Neural progenitor cell (in vitro differentiated cells): ENCODE results near the gene CLK3. TPM values are rescaled to one million over a fixed set of nuclear protein-coding genes. Genes with fewer than 3 reads are reported as not detected.

Source experiments
- DNase-seq: peaks from one replicate; pipeline ENCODE4 v3.0.0-alpha.2; 2016; ENCODE audit warnings: low spot score
- H2AFZ ChIP-seq: fragments of 200-600 bp; sonication (generic); replicated peaks from 2 replicates; pipeline ENCODE4 v1.6.1; 2016; ENCODE audit warnings: antibody characterized with exemption
- H3F3A ChIP-seq: fragments of 200-600 bp; sonication (generic); 2 replicates; pipeline ENCODE4 v1.6.1; 2016; ENCODE audit warnings: antibody characterized with exemption, low read depth
- H3K27ac ChIP-seq: fragments of 200-600 bp; sonication (generic); 2 replicates; pipeline ENCODE4 v1.5.1; 2016; ENCODE audit warnings: mild to moderate bottlenecking
- H3K27me3 ChIP-seq: fragments of 200-600 bp; sonication (generic); 2 replicates; pipeline ENCODE4 v1.6.1; 2016; ENCODE audit warnings: mild to moderate bottlenecking, moderate library complexity
- H3K36me3 ChIP-seq: fragments of 200-600 bp; sonication (generic); 2 replicates; pipeline ENCODE4 v1.5.1; 2016
- H3K4me1 ChIP-seq: fragments of 200-600 bp; sonication (generic); 2 replicates; pipeline ENCODE4 v1.6.1; 2016; ENCODE audit warnings: mixed run types
- H3K4me2 ChIP-seq: fragments of 200-600 bp; sonication (generic); 2 replicates; pipeline ENCODE4 v1.6.1; 2016
- H3K4me3 ChIP-seq: fragments of 200-600 bp; sonication (generic); 2 replicates; pipeline ENCODE4 v1.5.1; 2016
- H3K79me2 ChIP-seq: fragments of 200-600 bp; sonication (generic); 2 replicates; pipeline ENCODE4 v1.6.1; 2016; ENCODE audit warnings: low read depth
- H3K9ac ChIP-seq: fragments of 200-600 bp; sonication (generic); 2 replicates; pipeline ENCODE4 v1.6.1; 2016
- H3K9me3 ChIP-seq: fragments of 200-600 bp; sonication (generic); 2 replicates; pipeline ENCODE4 v1.5.1; 2016; ENCODE audit warnings: low read depth
- H4K20me1 ChIP-seq: fragments of 200-600 bp; sonication (generic); 2 replicates; pipeline ENCODE4 v1.6.1; 2016; ENCODE audit warnings: low read depth
- H3K27ac Mint-ChIP-seq: 3 replicates; pipeline ENCODE4 v1.8.0; 2021; ENCODE audit warnings: mixed read lengths
- H3K27me3 Mint-ChIP-seq: 2 replicates; pipeline ENCODE4 v1.8.0; 2022; ENCODE audit warnings: low read depth, mild to moderate bottlenecking, inconsistent platforms, moderate library complexity, mixed read lengths; ENCODE audit not compliant: insufficient read depth
- H3K36me3 Mint-ChIP-seq: 3 replicates; pipeline ENCODE4 v1.8.0; 2021; ENCODE audit warnings: mixed read lengths
- H3K4me1 Mint-ChIP-seq: 3 replicates; pipeline ENCODE4 v1.8.0; 2021; ENCODE audit warnings: mixed read lengths
- H3K4me3 Mint-ChIP-seq: 3 replicates; pipeline ENCODE4 v1.8.0; 2021; ENCODE audit warnings: mild to moderate bottlenecking, moderate library complexity, mixed read lengths
- H3K9me3 Mint-ChIP-seq: 3 replicates; pipeline ENCODE4 v1.8.0; 2020; ENCODE audit warnings: mixed read lengths
- CTCF ChIP-seq: fragments of 200-600 bp; sonication (generic); IDR thresholded peaks from 2 replicates; pipeline ENCODE4 v1.5.1; 2017; ENCODE audit warnings: antibody characterized with exemption, mild to moderate bottlenecking
- EZH2 ChIP-seq: fragments of 200-600 bp; sonication (generic); IDR thresholded peaks from 2 replicates; pipeline ENCODE4 v1.6.1; 2017; ENCODE audit warnings: antibody characterized with exemption, mild to moderate bottlenecking, moderate library complexity
- EZH2phosphoT487 ChIP-seq: fragments of 200-600 bp; sonication (generic); IDR thresholded peaks from 2 replicates; pipeline ENCODE4 v1.6.1; 2017; ENCODE audit warnings: antibody characterized with exemption
- total RNA-seq: library from RNA; depleted of rRNA; stranded (reverse); fragments of >200 nt; gene quantifications from 2 replicates; pipeline ENCODE4 v1.2.3, GENCODE V29; 2015; ENCODE audit warnings: low replicate concordance

CLK3 gene
- total RNA-seq, 1 donor from 2014 or later, result 66.1 TPM

- peaks cover 58% of the 10 kb centered on the region for H3K79me2 ChIP-seq
- no peak for DNase-seq
- H3K4me3 ChIP-seq, result no peak overlapping the region
- Mint-ChIP-seq H3K27ac (no peak overlapping the region), H3K36me3 (peaks cover 25% of the 10 kb centered on the region), H3K9me3 (no peaks in the 10 kb centered on the region), H3K4me1 (peaks cover 8% of the 10 kb centered on the region), H3K4me3 (no peak overlapping the region), H3K27me3 (no peaks in the 10 kb centered on the region)
- peaks cover 7% of the 10 kb centered on the region for H3K36me3 ChIP-seq
- H3K9me3 ChIP-seq, result no peaks in the 10 kb centered on the region
- no peaks in the 10 kb centered on the region for H3K27me3 ChIP-seq
- no peak overlapping the region for H3K27ac ChIP-seq
- no peak overlapping the region for H3K4me2 ChIP-seq
- peaks cover 65% of the 10 kb centered on the region for H4K20me1 ChIP-seq
- peaks cover 4% of the 10 kb centered on the region for H3F3A ChIP-seq
- no peak overlapping the region for H3K9ac ChIP-seq
- no peak for TF ChIP-seq CTCF
- TF ChIP-seq EZH2, result no peak
- no peak for TF ChIP-seq EZH2phosphoT487
- peaks cover 9% of the 10 kb centered on the region for H3K4me1 ChIP-seq
- H2AFZ ChIP-seq, result no peak overlapping the region
Measured at GRCh38 chr15:74571191-74571590, 44.4 kb upstream of the CLK3 start.

- H3K79me2 ChIP-seq, result peaks cover 30% of the 10 kb centered on the region
- Mint-ChIP-seq H3K27me3 (peaks cover 2% of the 10 kb centered on the region), H3K4me1 (no peaks in the 10 kb centered on the region), H3K4me3 (no peak overlapping the region), H3K36me3 (peaks cover 30% of the 10 kb centered on the region), H3K27ac (no peak overlapping the region), H3K9me3 (no peaks in the 10 kb centered on the region)
- no peaks in the 10 kb centered on the region for H3K27me3 ChIP-seq
- no peak overlapping the region for H2AFZ ChIP-seq
- H3K27ac ChIP-seq, result no peak overlapping the region
- H3K9ac ChIP-seq, result no peak overlapping the region
- H4K20me1 ChIP-seq, result peaks cover 58% of the 10 kb centered on the region
- TF ChIP-seq CTCF (no peak), EZH2 (no peak), EZH2phosphoT487 (no peak)
- no peak overlapping the region for H3K4me2 ChIP-seq
- H3K9me3 ChIP-seq, result no peaks in the 10 kb centered on the region
- peaks cover 10% of the 10 kb centered on the region for H3K36me3 ChIP-seq
- H3K4me3 ChIP-seq, result no peak overlapping the region
- no peaks in the 10 kb centered on the region for H3F3A ChIP-seq
- no peak for DNase-seq
- H3K4me1 ChIP-seq, result no peaks in the 10 kb centered on the region
Measured at GRCh38 chr15:74573987-74574386, 41.6 kb upstream of the CLK3 start.

GRCh38 chr15:74578496-74578994 lies 37.1 kb upstream of the CLK3 start:
- H4K20me1 ChIP-seq, result peaks cover 65% of the 10 kb centered on the region

More at GRCh38 chr15:74578496-74578994, 37.1 kb upstream of the CLK3 start:
- H3K9ac ChIP-seq, result no peak overlapping the region
- H3K27ac ChIP-seq, result no peak overlapping the region
- Mint-ChIP-seq H3K4me3 (no peak overlapping the region), H3K36me3 (peaks cover 21% of the 10 kb centered on the region), H3K9me3 (no peaks in the 10 kb centered on the region), H3K4me1 (no peaks in the 10 kb centered on the region), H3K27me3 (peaks cover 2% of the 10 kb centered on the region), H3K27ac (no peak overlapping the region)
- H3K4me1 ChIP-seq, result peaks cover under 1% of the 10 kb centered on the region
- H2AFZ ChIP-seq, result no peak overlapping the region
- peaks cover 6% of the 10 kb centered on the region for H3F3A ChIP-seq
- no peaks in the 10 kb centered on the region for H3K27me3 ChIP-seq
- no peak for TF ChIP-seq EZH2phosphoT487
- no peak for TF ChIP-seq CTCF
- no peak for TF ChIP-seq EZH2
- no peak for DNase-seq
- peaks cover 9% of the 10 kb centered on the region for H3K79me2 ChIP-seq
- H3K36me3 ChIP-seq, result peaks cover 3% of the 10 kb centered on the region
- no peak overlapping the region for H3K4me2 ChIP-seq
- no peaks in the 10 kb centered on the region for H3K9me3 ChIP-seq
- H3K4me3 ChIP-seq, result no peak overlapping the region
